Globus pallidus (tissue), 1 donor: Measurements from ENCODE around the gene SULF2.
A peak's percentile ranks its signal among the peaks of the same experiment; 100 is the strongest.
"Not testable (repeated sequence)": the region's sequence is repeated elsewhere in the genome, so short reads cannot be mapped to it uniquely, and the experiment has no call there.

ENCODE experiments used
- DNase-seq: peaks from one replicate; pipeline ENCODE4 v3.0.0-alpha.2; 2015; ENCODE audit warnings: low spot score

Gene SULF2

GRCh38 chr20:47804972-47805371 is 19.7 kb upstream of the SULF2 start:
- DNase-seq = not testable (repeated sequence)

- DNase-seq = not testable (repeated sequence)
These were observed 19.0 kb upstream of the SULF2 start for GRCh38 chr20:47804224-47804825.

GRCh38 chr20:47802975-47803374 is 17.7 kb upstream of the SULF2 start:
- no peak for DNase-seq

GRCh38 chr20:47802226-47802920 is 17.1 kb upstream of the SULF2 start:
- no peak for DNase-seq

- no peak for DNase-seq
These were observed 16.5 kb upstream of the SULF2 start for GRCh38 chr20:47801759-47802158.

GRCh38 chr20:47801079-47801478 is 15.8 kb upstream of the SULF2 start:
- no peak for DNase-seq

GRCh38 chr20:47800623-47801022 is 15.3 kb upstream of the SULF2 start:
- no peak for DNase-seq

GRCh38 chr20:47799116-47799715 is 13.9 kb upstream of the SULF2 start:
- DNase-seq = no peak

GRCh38 chr20:47796971-47797370 is 11.7 kb upstream of the SULF2 start:
- no peak for DNase-seq

- DNase-seq = no peak
These were observed 10.1 kb upstream of the SULF2 start for GRCh38 chr20:47795214-47795907.

GRCh38 chr20:47794264-47794663 is 9.0 kb upstream of the SULF2 start:
- not testable (repeated sequence) for DNase-seq

- DNase-seq = no peak
These were observed 6.8 kb upstream of the SULF2 start for GRCh38 chr20:47792021-47792618.

GRCh38 chr20:47791084-47791599 is 5.9 kb upstream of the SULF2 start:
- no peak for DNase-seq

GRCh38 chr20:47790580-47790965 is 5.3 kb upstream of the SULF2 start:
- no peak for DNase-seq

GRCh38 chr20:47789764-47790579 is 4.7 kb upstream of the SULF2 start:
- DNase-seq = no peak

GRCh38 chr20:47789081-47789763 is 3.9 kb upstream of the SULF2 start:
- no peak for DNase-seq

GRCh38 chr20:47788741-47789080 is 3.4 kb upstream of the SULF2 start:
- no peak for DNase-seq

- no peak for DNase-seq
These were observed 1.5 kb upstream of the SULF2 start for GRCh38 chr20:47786765-47787107.

- peak; percentile 70 for DNase-seq
These were observed 828 bp upstream of the SULF2 start for GRCh38 chr20:47785854-47786764.
